H9 (cell line): Measurements from ENCODE around the gene EXOC2. TPM values are rescaled to one million over a fixed set of nuclear protein-coding genes. Genes with fewer than 3 reads are reported as not detected.

Experiments used
- DNase-seq: peaks from one replicate; pipeline ENCODE4 v3.0.0-alpha.2; 2017
- H2AFZ ChIP-seq: one replicate; pipeline ENCODE4 v1.6.1; 2013; ENCODE audit warnings: mild to moderate bottlenecking, low read length, control low read depth, moderate library complexity
- H2AK5ac ChIP-seq: 2 replicates; pipeline ENCODE4 v1.6.1; 2013; ENCODE audit warnings: low read length, control low read depth, mixed read lengths; ENCODE audit not compliant: insufficient read length
- H2BK120ac ChIP-seq: one replicate; pipeline ENCODE4 v1.6.1; 2013; ENCODE audit warnings: low read depth, mild to moderate bottlenecking, low read length, control low read depth, inconsistent platforms; ENCODE audit not compliant: poor library complexity, severe bottlenecking
- H2BK12ac ChIP-seq: 2 replicates; pipeline ENCODE4 v1.6.1; 2013; ENCODE audit warnings: low read length, control low read depth, mixed read lengths, low read depth; ENCODE audit not compliant: insufficient read length
- H2BK15ac ChIP-seq: 2 replicates; pipeline ENCODE4 v1.6.1; 2013; ENCODE audit warnings: low read depth, low read length, control low read depth
- H2BK20ac ChIP-seq: one replicate; pipeline ENCODE4 v1.6.1; 2013; ENCODE audit warnings: low read depth, mild to moderate bottlenecking, low read length, control low read depth, inconsistent platforms; ENCODE audit not compliant: poor library complexity, severe bottlenecking
- H2BK5ac ChIP-seq: 2 replicates; pipeline ENCODE4 v1.6.1; 2013; ENCODE audit warnings: low read length, control low read depth, mixed read lengths; ENCODE audit not compliant: insufficient read length
- H3K14ac ChIP-seq: 2 replicates; pipeline ENCODE4 v1.6.1; 2013; ENCODE audit warnings: low read length, control low read depth; ENCODE audit not compliant: insufficient read depth
- H3K18ac ChIP-seq: 2 replicates; pipeline ENCODE4 v1.6.1; 2013; ENCODE audit warnings: low read depth, mild to moderate bottlenecking, mixed read lengths, low read length, control low read depth; ENCODE audit not compliant: insufficient read length
- H3K23ac ChIP-seq: 2 replicates; pipeline ENCODE4 v1.6.1; 2013; ENCODE audit warnings: low read length, control low read depth, mixed read lengths, low read depth; ENCODE audit not compliant: insufficient read length
- H3K23me2 ChIP-seq: 2 replicates; pipeline ENCODE4 v1.6.1; 2013; ENCODE audit warnings: low read depth, mild to moderate bottlenecking, mixed read lengths, low read length, control low read depth; ENCODE audit not compliant: insufficient read length, poor library complexity, severe bottlenecking
- H3K27ac ChIP-seq: 2 replicates; pipeline ENCODE4 v1.5.1; 2013; ENCODE audit warnings: low read length, control low read depth, mixed read lengths, low read depth; ENCODE audit not compliant: insufficient read length
- H3K27me3 ChIP-seq: 2 replicates; pipeline ENCODE4 v1.6.1; 2013; ENCODE audit warnings: low read length, control low read depth, inconsistent platforms; ENCODE audit not compliant: insufficient read depth
- H3K4ac ChIP-seq: 2 replicates; pipeline ENCODE4 v1.6.1; 2013; ENCODE audit warnings: low read depth, mild to moderate bottlenecking, control low read depth, inconsistent platforms, low read length, moderate library complexity
- H3K4me1 ChIP-seq: 2 replicates; pipeline ENCODE4 v1.6.1; 2013; ENCODE audit warnings: low read length, control low read depth, inconsistent platforms; ENCODE audit not compliant: insufficient read depth
- H3K4me2 ChIP-seq: 2 replicates; pipeline ENCODE4 v1.6.1; 2013; ENCODE audit warnings: low read length, control low read depth, mixed read lengths; ENCODE audit not compliant: insufficient read length, insufficient read depth
- H3K56ac ChIP-seq: 2 replicates; pipeline ENCODE4 v1.6.1; 2013; ENCODE audit warnings: low read depth, mild to moderate bottlenecking, mixed read lengths, low read length, control low read depth; ENCODE audit not compliant: insufficient read length
- H3K79me1 ChIP-seq: 2 replicates; pipeline ENCODE4 v1.6.1; 2013; ENCODE audit warnings: low read depth, mild to moderate bottlenecking, moderate library complexity, low read length, control low read depth, inconsistent platforms; ENCODE audit not compliant: insufficient read depth, poor library complexity, severe bottlenecking
- H3K79me2 ChIP-seq: 2 replicates; pipeline ENCODE4 v1.6.1; 2013; ENCODE audit warnings: low read length, control low read depth, inconsistent platforms; ENCODE audit not compliant: insufficient read depth
- H3K9ac ChIP-seq: 2 replicates; pipeline ENCODE4 v1.6.1; 2013; ENCODE audit warnings: low read length, control low read depth, mixed read lengths; ENCODE audit not compliant: insufficient read length; ENCODE audit errors: extremely low read depth
- H3K9me3 ChIP-seq: one replicate; pipeline ENCODE4 v1.6.1; 2013; ENCODE audit warnings: low read depth, low read length, inconsistent platforms; ENCODE audit not compliant: control insufficient read depth
- H3T11ph ChIP-seq: one replicate; pipeline ENCODE4 v1.6.1; 2013; ENCODE audit warnings: mild to moderate bottlenecking, low read length, control low read depth, inconsistent platforms
- H4K20me1 ChIP-seq: one replicate; pipeline ENCODE4 v1.6.1; 2013; ENCODE audit not compliant: control insufficient read depth, insufficient read length, insufficient read depth
- H4K5ac ChIP-seq: 2 replicates; pipeline ENCODE4 v1.6.1; 2013; ENCODE audit warnings: low read depth, mild to moderate bottlenecking, mixed read lengths, low read length, control low read depth; ENCODE audit not compliant: insufficient read length
- H4K8ac ChIP-seq: replicated peaks from 2 replicates; pipeline ENCODE4 v1.6.1; 2013; ENCODE audit warnings: low read length, control low read depth, mixed read lengths, low read depth; ENCODE audit not compliant: insufficient read length
- H4K91ac ChIP-seq: 2 replicates; pipeline ENCODE4 v1.6.1; 2013; ENCODE audit warnings: low read depth, mild to moderate bottlenecking, moderate library complexity, mixed read lengths, low read length, control low read depth; ENCODE audit not compliant: insufficient read length
- H3K27ac Mint-ChIP-seq, 3 experiments: 2 replicates in 2 of 3; 3 replicates in 1 of 3; pipeline ENCODE4 v1.8.0; 2020 to 2021; ENCODE audit warnings: mixed read lengths in 3 of 3, mild to moderate bottlenecking in 1 of 3, moderate library complexity in 1 of 3
- H3K27me3 Mint-ChIP-seq: 2 replicates; pipeline ENCODE4 v1.8.0; 2021; ENCODE audit warnings: low read depth, mild to moderate bottlenecking, moderate library complexity, mixed read lengths
- H3K36me3 Mint-ChIP-seq, 3 experiments: 2 replicates in 2 of 3; 3 replicates in 1 of 3; pipeline ENCODE4 v1.8.0; 2020 to 2021; ENCODE audit warnings: low read depth in 3 of 3, mixed read lengths in 3 of 3; ENCODE audit not compliant: insufficient read depth in 1 of 3
- H3K4me1 Mint-ChIP-seq, 2 experiments: 2 replicates each; pipeline ENCODE4 v1.8.0; 2020; ENCODE audit warnings: mixed read lengths in 2 of 2
- H3K4me3 Mint-ChIP-seq, 2 experiments: 2 replicates in 1 of 2; 3 replicates in 1 of 2; pipeline ENCODE4 v1.8.0; 2020 to 2021; ENCODE audit warnings: mild to moderate bottlenecking in 2 of 2, mixed read lengths in 2 of 2, moderate library complexity in 1 of 2
- H3K9me3 Mint-ChIP-seq, 2 experiments: 2 replicates in 1 of 2; 3 replicates in 1 of 2; pipeline ENCODE4 v1.8.0; 2020; ENCODE audit warnings: mild to moderate bottlenecking in 2 of 2, mixed read lengths in 2 of 2, moderate library complexity in 1 of 2
- CTCF ChIP-seq: fragments of 200-600 bp; sonication (generic); conservative IDR thresholded peaks from 3 replicates; pipeline ENCODE4 v1.8.0; 2021; ENCODE audit warnings: antibody characterized with exemption, mild to moderate bottlenecking
- WGBS: extraction: QIAGEN DNeasy Blood & Tissue Kit; methylation state at CpG from one replicate; pipeline ENCODE4 v1.1.7; 2013; ENCODE audit warnings: missing lambda C conversion rate, low lambda C conversion rate, mixed read lengths; ENCODE audit not compliant: insufficient read length; ENCODE audit errors: extremely low coverage; 5-methylcytosine and 5-hydroxymethylcytosine counted together
- total RNA-seq: library from RNA; stranded (reverse); gene quantifications from 2 replicates; pipeline ENCODE4 v1.2.1, GENCODE V29; 2021

EXOC2 gene
- total RNA-seq, 1 experiment from 2014 or later, result 29.9 TPM

GRCh38 chr6:635233-635632 is 57.7 kb downstream of the EXOC2 start:
- Histone ChIP-seq H3K27me3 (no peaks in the 10 kb centered on the region), H4K91ac (no peak overlapping the region), H2AFZ (no peak overlapping the region), H3K14ac (no peak overlapping the region), H3T11ph (no peak overlapping the region), H2BK15ac (no peak overlapping the region), H3K4ac (no peak overlapping the region), H2BK20ac (no peak overlapping the region), H4K5ac (no peak overlapping the region), H4K20me1 (no peaks in the 10 kb centered on the region), H3K9ac (no peak overlapping the region), H3K79me1 (no peaks in the 10 kb centered on the region), H3K23me2 (no peaks in the 10 kb centered on the region), H2BK5ac (no peak overlapping the region), H3K9me3 (no peaks in the 10 kb centered on the region), H3K4me1 (no peaks in the 10 kb centered on the region), H3K79me2 (no peaks in the 10 kb centered on the region), H3K4me2 (no peak overlapping the region), H4K8ac (no peak overlapping the region), H2BK120ac (no peak overlapping the region), H3K18ac (no peak overlapping the region), H3K56ac (no peak overlapping the region), H2BK12ac (no peak overlapping the region), H3K27ac (no peak overlapping the region), H2AK5ac (no peak overlapping the region), H3K23ac (no peak overlapping the region)
- Mint-ChIP-seq H3K9me3 (no peaks in the 10 kb centered on the region), H3K36me3 (peaks cover 2 to 23% (median 16%) of the 10 kb centered on the region in 3 experiments; a peak in 6 of 7 replicates), H3K27ac (no peak overlapping the region), H3K27me3 (no peaks in the 10 kb centered on the region; the same call in 1 of the 2 replicates), H3K4me1 (peaks cover 9 to 14% of the 10 kb centered on the region in 2 experiments), H3K4me3 (no peak overlapping the region)
- TF ChIP-seq CTCF, result no peak
- no peak for DNase-seq
- WGBS, result no CpG with 5 or more reads among the region's 5 CpGs
